GM12874 (cell line): ENCODE results near the gene KCNAB2.

Source experiments
- TF ChIP-seq, protein P1 (sequence below): IDR thresholded peaks from 2 replicates; pipeline ENCODE4 v1.5.1; 2011; ENCODE audit warnings: low read depth, mild to moderate bottlenecking, control low read depth, low read length, moderate library complexity; ENCODE audit not compliant: insufficient read depth

Gene KCNAB2

GRCh38 chr1:6097824-6098223 lies 52.1 kb downstream of the KCNAB2 start:
- TF ChIP-seq, protein P1, sequence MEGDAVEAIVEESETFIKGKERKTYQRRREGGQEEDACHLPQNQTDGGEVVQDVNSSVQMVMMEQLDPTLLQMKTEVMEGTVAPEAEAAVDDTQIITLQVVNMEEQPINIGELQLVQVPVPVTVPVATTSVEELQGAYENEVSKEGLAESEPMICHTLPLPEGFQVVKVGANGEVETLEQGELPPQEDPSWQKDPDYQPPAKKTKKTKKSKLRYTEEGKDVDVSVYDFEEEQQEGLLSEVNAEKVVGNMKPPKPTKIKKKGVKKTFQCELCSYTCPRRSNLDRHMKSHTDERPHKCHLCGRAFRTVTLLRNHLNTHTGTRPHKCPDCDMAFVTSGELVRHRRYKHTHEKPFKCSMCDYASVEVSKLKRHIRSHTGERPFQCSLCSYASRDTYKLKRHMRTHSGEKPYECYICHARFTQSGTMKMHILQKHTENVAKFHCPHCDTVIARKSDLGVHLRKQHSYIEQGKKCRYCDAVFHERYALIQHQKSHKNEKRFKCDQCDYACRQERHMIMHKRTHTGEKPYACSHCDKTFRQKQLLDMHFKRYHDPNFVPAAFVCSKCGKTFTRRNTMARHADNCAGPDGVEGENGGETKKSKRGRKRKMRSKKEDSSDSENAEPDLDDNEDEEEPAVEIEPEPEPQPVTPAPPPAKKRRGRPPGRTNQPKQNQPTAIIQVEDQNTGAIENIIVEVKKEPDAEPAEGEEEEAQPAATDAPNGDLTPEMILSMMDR, result no peak

DNA sequence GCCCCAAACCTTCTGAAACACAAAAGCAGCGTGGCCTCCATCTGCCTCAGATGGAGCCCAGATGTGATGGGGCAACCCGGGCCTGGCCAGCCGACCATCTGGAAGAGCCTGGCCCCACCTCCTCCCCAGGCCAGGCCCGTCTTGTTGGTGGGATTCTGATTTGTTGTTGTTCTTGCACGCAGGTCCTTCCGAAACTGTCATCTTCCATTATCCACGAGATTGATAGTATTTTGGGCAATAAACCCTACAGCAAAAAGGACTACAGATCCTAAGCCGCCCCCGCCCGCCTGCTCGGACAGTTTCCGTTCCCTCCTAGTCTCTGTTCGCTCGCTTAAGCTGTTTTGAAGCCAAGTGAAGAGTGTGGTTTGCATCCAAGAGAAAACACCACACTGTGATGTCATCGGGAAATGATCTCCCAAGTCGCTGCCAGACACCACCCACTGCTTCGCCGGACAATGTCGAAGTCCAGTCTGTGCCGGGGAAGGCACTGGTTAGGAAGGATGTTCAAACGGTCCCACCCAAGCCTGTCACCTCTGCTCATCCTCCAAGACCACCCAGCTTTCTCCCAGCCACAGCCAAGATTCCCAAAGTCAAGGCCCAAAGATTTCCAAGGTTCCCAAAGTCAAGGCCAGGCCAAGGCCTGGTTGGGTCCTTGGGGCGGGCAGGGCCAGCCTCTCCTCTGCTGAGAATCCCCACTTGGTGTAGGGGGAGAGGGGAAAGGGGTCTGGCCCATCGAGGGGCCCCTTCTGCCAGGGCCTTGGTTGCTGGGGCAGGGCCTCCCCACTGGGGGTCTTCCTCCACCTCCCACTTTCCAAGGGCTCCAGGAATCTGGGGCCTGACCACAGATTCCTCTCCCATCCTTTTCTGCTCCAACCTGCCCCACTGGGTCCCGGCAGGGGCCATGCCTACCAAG lies 52.9 kb downstream of the KCNAB2 start:
- TF ChIP-seq, protein P1, result no peak

DNA sequence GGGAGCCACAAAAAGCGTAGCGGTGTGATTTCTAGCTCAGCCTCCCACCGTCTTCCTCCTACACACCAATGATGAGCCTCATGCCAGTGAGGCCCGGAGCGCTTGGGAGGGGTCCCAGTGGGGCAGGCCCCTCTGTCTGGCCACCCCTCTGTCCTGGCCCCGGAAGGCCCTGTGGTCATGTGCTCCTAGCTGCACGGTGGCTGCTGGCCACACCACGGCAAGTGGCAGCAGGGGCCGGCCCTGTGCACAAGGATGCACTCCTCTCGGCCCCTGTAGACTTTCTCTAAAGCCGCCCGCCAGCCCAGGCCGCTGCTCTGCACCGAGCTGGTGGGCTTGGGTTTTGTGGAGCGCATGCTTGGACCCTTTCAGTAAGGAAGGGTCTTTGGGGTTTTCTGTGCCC lies 53.6 kb downstream of the KCNAB2 start:
- TF ChIP-seq, protein P1, result no peak

GRCh38 chr1:6099787-6100765 lies 54.4 kb downstream of the KCNAB2 start:
- TF ChIP-seq, protein P1, result 0 out of 2 replicates have a peak, but pooled peaks have one; percentile 12

- TF ChIP-seq, protein P1, result no peak
Observed at GRCh38 chr1:6100861-6101783, 55.4 kb downstream of the KCNAB2 start.

DNA sequence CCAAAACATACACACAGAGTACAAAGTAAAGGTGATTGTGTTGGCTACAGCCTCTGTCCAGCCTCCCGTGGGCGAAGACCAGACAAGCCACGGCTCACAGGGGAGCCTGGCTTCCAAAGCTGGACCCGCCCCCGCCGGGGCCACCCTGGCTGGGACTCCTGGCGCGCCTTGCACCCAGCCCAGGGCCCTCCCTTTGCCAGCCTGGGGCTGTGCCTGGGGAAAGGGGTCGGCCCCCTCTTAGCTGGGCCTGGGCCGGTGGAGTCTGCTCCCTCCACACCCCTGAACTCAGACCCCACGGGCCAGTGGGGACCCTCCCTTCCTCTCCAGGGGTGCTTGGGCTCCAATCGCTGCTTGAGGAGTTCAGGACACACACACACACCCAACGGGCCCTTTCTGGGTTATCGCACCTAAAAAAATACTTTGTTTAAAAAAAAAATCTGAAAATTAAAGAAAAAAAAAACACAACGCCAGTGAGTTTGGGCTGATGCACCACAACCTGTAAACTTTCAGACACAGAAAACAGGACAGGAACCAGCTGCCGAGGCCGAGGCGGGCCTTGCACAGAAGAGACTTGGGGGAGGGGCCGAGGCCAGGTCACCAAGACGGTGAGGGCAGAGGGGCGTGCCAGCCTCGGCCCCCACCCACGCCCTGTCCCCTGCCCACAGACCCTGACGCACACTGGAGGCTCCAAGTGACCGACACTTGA lies 56.3 kb downstream of the KCNAB2 start:
- TF ChIP-seq, protein P1, result no peak
